Sigmoid colon (tissue), 7 donors: Measurements from ENCODE around the gene MAPK10. TPM values are rescaled to one million over a fixed set of nuclear protein-coding genes. Genes with fewer than 3 reads are reported as not detected.

Source experiments
- DNase-seq: peaks from one replicate; pipeline ENCODE4 v3.0.0-alpha.2; 2019
- H3K27ac ChIP-seq, 4 donors: fragments of 200-600 bp; sonication (generic); one replicate each; pipeline ENCODE4 v1.5.1; 2016 to 2019; ENCODE audit warnings: mild to moderate bottlenecking in 1 of 4
- H3K27me3 ChIP-seq, 3 donors: fragments of 200-600 bp; sonication (generic); one replicate each; pipeline ENCODE4 v1.5.1; 2019; ENCODE audit warnings: mild to moderate bottlenecking in 1 of 3
- H3K36me3 ChIP-seq, 4 donors: fragments of 200-600 bp; sonication (generic); one replicate each; pipeline ENCODE4 v1.5.1; 2016 to 2019
- H3K4me1 ChIP-seq, 4 donors: fragments of 200-600 bp; sonication (generic); one replicate each; pipeline ENCODE4 v1.5.1; 2017 to 2019
- H3K4me3 ChIP-seq, 4 donors: fragments of 200-600 bp; sonication (generic); one replicate each; pipeline ENCODE4 v1.5.1; 2017 to 2019; ENCODE audit warnings: mild to moderate bottlenecking in 2 of 4, moderate library complexity in 1 of 4
- H3K9me3 ChIP-seq, 4 donors: fragments of 200-600 bp in 3 of 4; sonication (generic) in 3 of 4; one replicate each; pipeline versions ENCODE4 v1.5.1 to v1.6.1; 2013 to 2019
- EP300 ChIP-seq, 4 donors: sonication (generic); formaldehyde crosslinking; IDR thresholded peaks; one replicate each; pipeline ENCODE4 v1.6.1; 2017; ENCODE audit warnings: antibody characterized with exemption in 4 of 4
- POLR2A ChIP-seq, 2 donors: fragments of 450-650 bp; IDR thresholded peaks; one replicate each; pipeline ENCODE4 v1.6.1; 2016; ENCODE audit warnings: antibody characterized with exemption in 2 of 2, mild to moderate bottlenecking in 2 of 2, moderate library complexity in 2 of 2
- POLR2AphosphoS5 ChIP-seq, 4 donors: sonication (generic); formaldehyde crosslinking; IDR thresholded peaks; one replicate each; pipeline ENCODE4 v1.6.1; 2017; ENCODE audit warnings: antibody characterized with exemption in 4 of 4
- WGBS, 2 donors: extraction: QIAGEN DNeasy Blood & Tissue Kit; methylation state at CpG; one replicate each; pipeline ENCODE4 v1.1.7; 2013; 5-methylcytosine and 5-hydroxymethylcytosine counted together
- intact Hi-C: fragments of 100-400 bp; cut with DNase I; formaldehyde crosslinking; loops from one replicate; pipeline ENCODE4 v1.15.1; 2023
- polyA plus RNA-seq, 3 donors: library from polyadenylated mRNA; stranded (reverse); fragments of 200-250 nt; gene quantifications; one replicate each; pipeline ENCODE4 v1.2.3, GENCODE V29; 2013
- total RNA-seq, 4 donors: library from RNA; depleted of rRNA; stranded (reverse); fragments of >200 nt; gene quantifications; one replicate each; pipeline ENCODE4 v1.1.0, GENCODE V29; 2016
- TF ChIP-seq, protein P1 (sequence below), 4 experiments: fragments of 450-650 bp in 3 of 4; fragments of 200-600 bp in 1 of 4; IDR thresholded peaks; one replicate each; pipeline ENCODE4 v1.5.1; 2016 to 2019; ENCODE audit warnings: antibody characterized with exemption in 4 of 4, mild to moderate bottlenecking in 3 of 4, moderate library complexity in 2 of 4
- donor health status: healthy with polysubstance abuse.
- donor health status: Bipolar disorder and iron deficiency.
- donor health status: healthy.

The MAPK10 gene
- total and polyA plus RNA-seq, 7 donors: 3.0 to 28.5 (median 24.3) TPM

DNA sequence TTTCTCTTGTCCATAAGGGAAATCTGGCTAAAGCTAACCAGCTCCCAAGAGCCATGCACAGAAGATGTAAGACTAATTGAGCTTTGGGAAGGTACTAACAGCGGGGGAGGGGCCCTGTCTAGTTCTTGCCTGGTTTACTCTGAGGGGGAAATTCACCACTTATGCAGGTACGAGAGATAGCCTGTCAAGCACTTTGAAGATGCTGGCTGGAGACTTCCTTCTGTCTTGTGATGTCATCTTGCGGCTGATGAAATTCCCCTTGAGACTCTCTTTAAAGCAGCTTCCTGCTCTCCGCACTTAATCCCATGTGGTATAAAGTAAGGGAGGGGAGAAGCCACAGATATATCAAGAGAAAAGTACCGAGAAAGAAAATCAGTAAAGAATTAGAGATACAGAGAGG lies 345.3 kb downstream of the MAPK10 start:
- WGBS, 2 donors: 71 to 90% methylated on average over 5 of the region's 5 CpGs
- no peak for DNase-seq
- intact Hi-C loops: no loop called here
- H3K27me3 ChIP-seq: no peaks in the 10 kb centered on the region
- H3K4me3 ChIP-seq: no peak overlapping the region
- TF ChIP-seq POLR2AphosphoS5 (IDR thresholded peaks at IDR 0.05): no peak
- no peak for TF ChIP-seq POLR2A (IDR thresholded peaks at IDR 0.05)
- TF ChIP-seq, protein P1, sequence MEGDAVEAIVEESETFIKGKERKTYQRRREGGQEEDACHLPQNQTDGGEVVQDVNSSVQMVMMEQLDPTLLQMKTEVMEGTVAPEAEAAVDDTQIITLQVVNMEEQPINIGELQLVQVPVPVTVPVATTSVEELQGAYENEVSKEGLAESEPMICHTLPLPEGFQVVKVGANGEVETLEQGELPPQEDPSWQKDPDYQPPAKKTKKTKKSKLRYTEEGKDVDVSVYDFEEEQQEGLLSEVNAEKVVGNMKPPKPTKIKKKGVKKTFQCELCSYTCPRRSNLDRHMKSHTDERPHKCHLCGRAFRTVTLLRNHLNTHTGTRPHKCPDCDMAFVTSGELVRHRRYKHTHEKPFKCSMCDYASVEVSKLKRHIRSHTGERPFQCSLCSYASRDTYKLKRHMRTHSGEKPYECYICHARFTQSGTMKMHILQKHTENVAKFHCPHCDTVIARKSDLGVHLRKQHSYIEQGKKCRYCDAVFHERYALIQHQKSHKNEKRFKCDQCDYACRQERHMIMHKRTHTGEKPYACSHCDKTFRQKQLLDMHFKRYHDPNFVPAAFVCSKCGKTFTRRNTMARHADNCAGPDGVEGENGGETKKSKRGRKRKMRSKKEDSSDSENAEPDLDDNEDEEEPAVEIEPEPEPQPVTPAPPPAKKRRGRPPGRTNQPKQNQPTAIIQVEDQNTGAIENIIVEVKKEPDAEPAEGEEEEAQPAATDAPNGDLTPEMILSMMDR (IDR thresholded peaks at IDR 0.05): no peak
- no peak for TF ChIP-seq EP300 (IDR thresholded peaks at IDR 0.05)
- H3K36me3 ChIP-seq: no peaks in the 10 kb centered on the region
- H3K4me1 ChIP-seq: peaks cover 0 to 6% (median 0%) of the 10 kb centered on the region in 4 donors
- no peaks in the 10 kb centered on the region for H3K9me3 ChIP-seq
- H3K27ac ChIP-seq: no peak overlapping the region

DNA sequence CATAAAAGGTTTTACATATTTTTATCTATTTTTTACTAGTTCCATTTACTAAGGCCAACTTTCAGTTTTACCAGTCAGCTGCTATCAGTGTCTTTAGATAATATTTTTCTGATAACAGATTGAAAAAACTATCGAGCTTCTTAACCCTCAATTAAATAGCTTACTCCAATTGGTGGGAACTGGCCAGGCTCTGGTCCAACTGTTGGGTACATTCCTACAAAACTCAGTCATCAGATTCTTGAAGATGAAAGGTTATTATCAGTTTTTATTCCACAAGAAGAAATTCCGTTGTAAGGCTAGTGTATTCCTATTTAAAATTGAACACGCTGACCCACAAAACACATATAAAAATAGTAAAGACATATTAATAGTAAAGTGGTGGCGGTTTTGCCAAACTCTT lies 346.2 kb downstream of the MAPK10 start:
- intact Hi-C loops: no loop called here
- no peak for DNase-seq
- peaks cover 0 to 6% (median 0%) of the 10 kb centered on the region in 4 donors for H3K4me1 ChIP-seq
- no peak overlapping the region for H3K4me3 ChIP-seq
- no peak overlapping the region for H3K27ac ChIP-seq
- no peaks in the 10 kb centered on the region for H3K27me3 ChIP-seq
- H3K9me3 ChIP-seq: no peaks in the 10 kb centered on the region
- WGBS, 2 donors: 87 to 89% methylated on average over 4 of the region's 4 CpGs
- TF ChIP-seq EP300 (IDR thresholded peaks at IDR 0.05): no peak
- TF ChIP-seq, protein P1 (IDR thresholded peaks at IDR 0.05): no peak
- no peak for TF ChIP-seq POLR2A (IDR thresholded peaks at IDR 0.05)
- no peak for TF ChIP-seq POLR2AphosphoS5 (IDR thresholded peaks at IDR 0.05)
- no peaks in the 10 kb centered on the region for H3K36me3 ChIP-seq

DNA sequence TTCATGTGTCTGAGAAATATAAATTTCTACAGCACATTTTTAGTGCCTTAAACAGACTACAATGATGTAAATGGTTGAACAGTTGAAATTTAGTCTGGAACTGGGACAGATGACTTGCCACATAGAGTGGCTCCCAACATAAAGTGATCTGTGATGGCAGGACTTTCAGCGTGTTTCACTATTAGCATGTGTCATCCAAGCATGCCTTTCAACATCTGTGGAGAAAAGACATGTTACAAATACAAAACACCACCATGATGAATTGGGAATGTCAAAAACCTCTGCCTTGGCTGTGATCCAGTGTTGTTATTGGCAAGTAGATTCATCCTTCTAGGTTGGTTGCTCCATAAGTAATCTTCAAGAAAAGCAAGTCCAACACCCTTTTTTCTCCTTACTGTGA lies 348.7 kb downstream of the MAPK10 start:
- 85 to 88% methylated on average over 1 of the region's 1 CpG for WGBS, 2 donors
- H3K27me3 ChIP-seq: no peaks in the 10 kb centered on the region
- no peak overlapping the region for H3K27ac ChIP-seq
- peaks cover 0 to 6% (median 0%) of the 10 kb centered on the region in 4 donors for H3K4me1 ChIP-seq
- TF ChIP-seq, protein P1 (IDR thresholded peaks at IDR 0.05): no peak
- TF ChIP-seq POLR2AphosphoS5 (IDR thresholded peaks at IDR 0.05) (no peak), POLR2A (IDR thresholded peaks at IDR 0.05) (no peak), EP300 (IDR thresholded peaks at IDR 0.05) (no peak)
- no peaks in the 10 kb centered on the region for H3K36me3 ChIP-seq
- DNase-seq: no peak
- no peak overlapping the region for H3K4me3 ChIP-seq
- no peaks in the 10 kb centered on the region for H3K9me3 ChIP-seq
- intact Hi-C loops: no loop called here

DNA sequence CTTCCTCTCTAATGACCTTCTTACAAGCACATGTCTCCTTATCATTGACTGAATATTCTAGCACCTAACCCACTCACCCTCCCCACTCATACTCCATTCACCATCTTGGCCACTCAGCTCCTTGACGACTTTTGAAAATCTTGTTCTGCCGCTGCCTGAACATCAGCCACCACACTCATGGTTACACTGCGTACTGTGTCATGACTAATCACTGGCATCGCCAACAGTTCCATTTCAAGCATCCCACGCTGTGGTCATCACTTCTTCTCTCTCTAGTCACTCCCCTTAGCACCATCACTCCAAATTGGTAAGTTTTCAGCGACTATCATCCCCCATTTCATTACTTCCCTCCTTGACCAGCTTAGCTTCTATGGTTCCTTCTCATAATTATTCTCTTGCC lies 352.8 kb downstream of the MAPK10 start:
- intact Hi-C loops: no loop called here
- TF ChIP-seq POLR2A (IDR thresholded peaks at IDR 0.05) (no peak), EP300 (IDR thresholded peaks at IDR 0.05) (no peak), POLR2AphosphoS5 (IDR thresholded peaks at IDR 0.05) (no peak)
- TF ChIP-seq, protein P1 (IDR thresholded peaks at IDR 0.05): no peak
- no peak overlapping the region for H3K4me3 ChIP-seq
- H3K9me3 ChIP-seq: no peaks in the 10 kb centered on the region
- 95 to 96% methylated on average over 6 of the region's 6 CpGs for WGBS, 2 donors
- peaks cover 0 to 6% (median 0%) of the 10 kb centered on the region in 4 donors for H3K4me1 ChIP-seq
- H3K27ac ChIP-seq: no peak overlapping the region
- DNase-seq: no peak
- H3K36me3 ChIP-seq: no peaks in the 10 kb centered on the region
- H3K27me3 ChIP-seq: no peaks in the 10 kb centered on the region

DNA sequence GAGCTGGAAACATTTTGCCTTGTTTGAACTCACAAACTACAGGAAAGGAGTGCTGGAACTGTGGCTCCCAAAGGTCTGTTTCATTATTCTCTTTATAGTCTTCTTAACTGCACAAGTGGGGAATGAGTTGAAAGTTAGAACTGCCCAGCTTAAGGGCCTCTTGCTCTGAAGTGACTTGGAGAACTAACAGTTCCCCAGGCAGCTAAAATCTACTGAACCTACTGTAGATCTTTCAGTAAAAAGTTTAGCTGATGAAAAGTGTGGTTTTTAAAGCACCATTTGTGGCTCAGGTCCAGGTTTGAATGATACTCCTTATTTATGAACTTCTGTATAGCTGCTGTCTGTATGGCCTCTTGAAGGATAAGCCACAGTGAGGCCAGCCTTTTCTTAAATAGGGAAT lies 353.8 kb downstream of the MAPK10 start:
- Histone ChIP-seq H3K4me1 (peaks cover 0 to 2% (median 0%) of the 10 kb centered on the region in 4 donors), H3K9me3 (no peaks in the 10 kb centered on the region), H3K27me3 (no peaks in the 10 kb centered on the region), H3K4me3 (no peak overlapping the region), H3K27ac (no peak overlapping the region), H3K36me3 (no peaks in the 10 kb centered on the region)
- DNase-seq: no peak
- TF ChIP-seq POLR2AphosphoS5 (IDR thresholded peaks at IDR 0.05) (no peak), POLR2A (IDR thresholded peaks at IDR 0.05) (no peak)
- TF ChIP-seq, protein P1 (IDR thresholded peaks at IDR 0.05): no peak
- intact Hi-C loops: no loop called here
